Measurements from ENCODE around the gene CCNT1.
"Not testable (repeated sequence)": the region's sequence is repeated elsewhere in the genome, so short reads cannot be mapped to it uniquely, and the experiment has no call there.

DNA sequence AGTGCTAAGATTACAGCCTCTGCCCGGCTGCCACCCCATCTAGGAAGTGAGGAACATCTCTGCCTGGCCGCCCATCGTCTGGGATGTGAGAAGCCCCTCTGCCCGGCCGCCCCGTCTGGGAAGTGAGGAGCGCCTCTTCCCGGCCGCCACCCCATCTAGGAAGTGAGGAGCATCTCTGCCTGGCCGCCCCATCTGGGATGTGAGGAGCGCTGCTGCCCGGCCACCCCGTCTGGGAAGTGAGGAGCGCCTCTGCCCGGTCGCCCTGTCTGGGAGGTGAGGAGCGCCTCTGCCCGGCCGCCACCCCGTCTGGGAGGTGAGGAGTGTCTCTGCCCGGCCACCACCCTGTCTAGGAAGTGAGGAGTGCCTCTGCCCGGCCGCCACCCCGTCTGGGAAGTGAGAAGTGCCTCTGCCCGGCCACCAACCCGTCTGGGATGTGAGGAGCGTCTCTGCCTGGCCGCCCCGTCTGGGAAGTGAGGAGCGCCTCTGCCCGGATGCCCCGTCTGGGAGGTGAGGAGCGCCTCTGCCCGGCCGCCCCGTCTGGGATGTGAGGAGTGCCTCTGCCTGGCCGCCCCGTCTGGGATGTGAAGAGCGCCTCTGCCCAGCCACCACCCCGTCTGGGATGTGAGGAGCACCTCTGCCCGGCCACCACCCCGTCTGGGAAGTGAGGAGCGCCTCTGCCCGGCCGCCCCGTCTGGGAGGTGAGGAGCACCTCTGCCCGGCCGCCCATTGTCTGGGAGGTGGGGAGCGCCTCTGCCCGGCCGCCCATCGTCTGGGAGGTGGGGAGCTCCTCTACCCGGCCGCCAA is 74.6 kb downstream of the CCNT1 start:
- not testable (repeated sequence) for TF ChIP-seq CTCF, POLR2A (IDR thresholded peaks at IDR 0.05)
